ENCODE measurements around the gene NXPE3. TPM values are rescaled to one million over a fixed set of nuclear protein-coding genes. Genes with fewer than 3 reads are reported as not detected.

Gene NXPE3
- total and polyA plus RNA-seq, 10 of the 15 experiments (the other 5 are each of a cell fraction or from before 2014, with no cell fraction given): 2.0 to 8.7 (median 5.2) TPM

- TF ChIP-seq ZNF274 (IDR thresholded peaks at IDR 0.05; ENCODE audit: insufficient read depth, insufficient read length) (no peak), SMAD1 (IDR thresholded peaks at IDR 0.05; ENCODE audit: low read depth, partially characterized antibody) (no peak), GABPA (IDR thresholded peaks at IDR 0.05; ENCODE audit: low read depth) (no peak), ATF7 (IDR thresholded peaks at IDR 0.05; ENCODE audit: low read depth) (peak; percentile 86), ZBED1 (IDR thresholded peaks at IDR 0.05; ENCODE audit: borderline replicate concordance) (no peak), POU2F2 (IDR thresholded peaks at IDR 0.05; ENCODE audit: borderline replicate concordance, low read depth, low read length) (no peak), CHD4 (IDR thresholded peaks at IDR 0.05) (no peak), CEBPZ (IDR thresholded peaks at IDR 0.05; ENCODE audit: low read depth, low read length) (no peak), ZNF24 (IDR thresholded peaks at IDR 0.05) (no peak), CBFB (IDR thresholded peaks at IDR 0.05; ENCODE audit: low read depth) (no peak), IKZF2 (IDR thresholded peaks at IDR 0.05) (peak; percentile 41 to 64; a peak in 2 of 4 replicates), SMARCA5 (IDR thresholded peaks at IDR 0.05) (no peak), WRNIP1 (IDR thresholded peaks at IDR 0.05; ENCODE audit: borderline replicate concordance, low read depth, low read length) (no peak)
- TF ChIP-seq, protein P1, sequence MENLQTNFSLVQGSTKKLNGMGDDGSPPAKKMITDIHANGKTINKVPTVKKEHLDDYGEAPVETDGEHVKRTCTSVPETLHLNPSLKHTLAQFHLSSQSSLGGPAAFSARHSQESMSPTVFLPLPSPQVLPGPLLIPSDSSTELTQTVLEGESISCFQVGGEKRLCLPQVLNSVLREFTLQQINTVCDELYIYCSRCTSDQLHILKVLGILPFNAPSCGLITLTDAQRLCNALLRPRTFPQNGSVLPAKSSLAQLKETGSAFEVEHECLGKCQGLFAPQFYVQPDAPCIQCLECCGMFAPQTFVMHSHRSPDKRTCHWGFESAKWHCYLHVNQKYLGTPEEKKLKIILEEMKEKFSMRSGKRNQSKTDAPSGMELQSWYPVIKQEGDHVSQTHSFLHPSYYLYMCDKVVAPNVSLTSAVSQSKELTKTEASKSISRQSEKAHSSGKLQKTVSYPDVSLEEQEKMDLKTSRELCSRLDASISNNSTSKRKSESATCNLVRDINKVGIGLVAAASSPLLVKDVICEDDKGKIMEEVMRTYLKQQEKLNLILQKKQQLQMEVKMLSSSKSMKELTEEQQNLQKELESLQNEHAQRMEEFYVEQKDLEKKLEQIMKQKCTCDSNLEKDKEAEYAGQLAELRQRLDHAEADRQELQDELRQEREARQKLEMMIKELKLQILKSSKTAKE (IDR thresholded peaks at IDR 0.05; ENCODE audit: low read depth, poor library complexity, severe bottlenecking): no peak
- TF ChIP-seq, protein P2, sequence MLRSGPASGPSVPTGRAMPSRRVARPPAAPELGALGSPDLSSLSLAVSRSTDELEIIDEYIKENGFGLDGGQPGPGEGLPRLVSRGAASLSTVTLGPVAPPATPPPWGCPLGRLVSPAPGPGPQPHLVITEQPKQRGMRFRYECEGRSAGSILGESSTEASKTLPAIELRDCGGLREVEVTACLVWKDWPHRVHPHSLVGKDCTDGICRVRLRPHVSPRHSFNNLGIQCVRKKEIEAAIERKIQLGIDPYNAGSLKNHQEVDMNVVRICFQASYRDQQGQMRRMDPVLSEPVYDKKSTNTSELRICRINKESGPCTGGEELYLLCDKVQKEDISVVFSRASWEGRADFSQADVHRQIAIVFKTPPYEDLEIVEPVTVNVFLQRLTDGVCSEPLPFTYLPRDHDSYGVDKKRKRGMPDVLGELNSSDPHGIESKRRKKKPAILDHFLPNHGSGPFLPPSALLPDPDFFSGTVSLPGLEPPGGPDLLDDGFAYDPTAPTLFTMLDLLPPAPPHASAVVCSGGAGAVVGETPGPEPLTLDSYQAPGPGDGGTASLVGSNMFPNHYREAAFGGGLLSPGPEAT (IDR thresholded peaks at IDR 0.05; ENCODE audit: low read depth): peak; percentile 39; the same call in 1 of the 2 replicates
- TF ChIP-seq, protein P3, sequence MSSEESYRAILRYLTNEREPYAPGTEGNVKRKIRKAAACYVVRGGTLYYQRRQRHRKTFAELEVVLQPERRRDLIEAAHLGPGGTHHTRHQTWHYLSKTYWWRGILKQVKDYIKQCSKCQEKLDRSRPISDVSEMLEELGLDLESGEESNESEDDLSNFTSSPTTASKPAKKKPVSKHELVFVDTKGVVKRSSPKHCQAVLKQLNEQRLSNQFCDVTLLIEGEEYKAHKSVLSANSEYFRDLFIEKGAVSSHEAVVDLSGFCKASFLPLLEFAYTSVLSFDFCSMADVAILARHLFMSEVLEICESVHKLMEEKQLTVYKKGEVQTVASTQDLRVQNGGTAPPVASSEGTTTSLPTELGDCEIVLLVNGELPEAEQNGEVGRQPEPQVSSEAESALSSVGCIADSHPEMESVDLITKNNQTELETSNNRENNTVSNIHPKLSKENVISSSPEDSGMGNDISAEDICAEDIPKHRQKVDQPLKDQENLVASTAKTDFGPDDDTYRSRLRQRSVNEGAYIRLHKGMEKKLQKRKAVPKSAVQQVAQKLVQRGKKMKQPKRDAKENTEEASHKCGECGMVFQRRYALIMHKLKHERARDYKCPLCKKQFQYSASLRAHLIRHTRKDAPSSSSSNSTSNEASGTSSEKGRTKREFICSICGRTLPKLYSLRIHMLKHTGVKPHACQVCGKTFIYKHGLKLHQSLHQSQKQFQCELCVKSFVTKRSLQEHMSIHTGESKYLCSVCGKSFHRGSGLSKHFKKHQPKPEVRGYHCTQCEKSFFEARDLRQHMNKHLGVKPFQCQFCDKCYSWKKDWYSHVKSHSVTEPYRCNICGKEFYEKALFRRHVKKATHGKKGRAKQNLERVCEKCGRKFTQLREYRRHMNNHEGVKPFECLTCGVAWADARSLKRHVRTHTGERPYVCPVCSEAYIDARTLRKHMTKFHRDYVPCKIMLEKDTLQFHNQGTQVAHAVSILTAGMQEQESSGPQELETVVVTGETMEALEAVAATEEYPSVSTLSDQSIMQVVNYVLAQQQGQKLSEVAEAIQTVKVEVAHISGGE (CRISPR knock-in tag; IDR thresholded peaks at IDR 0.05): no peak
- TF ChIP-seq, protein P4, sequence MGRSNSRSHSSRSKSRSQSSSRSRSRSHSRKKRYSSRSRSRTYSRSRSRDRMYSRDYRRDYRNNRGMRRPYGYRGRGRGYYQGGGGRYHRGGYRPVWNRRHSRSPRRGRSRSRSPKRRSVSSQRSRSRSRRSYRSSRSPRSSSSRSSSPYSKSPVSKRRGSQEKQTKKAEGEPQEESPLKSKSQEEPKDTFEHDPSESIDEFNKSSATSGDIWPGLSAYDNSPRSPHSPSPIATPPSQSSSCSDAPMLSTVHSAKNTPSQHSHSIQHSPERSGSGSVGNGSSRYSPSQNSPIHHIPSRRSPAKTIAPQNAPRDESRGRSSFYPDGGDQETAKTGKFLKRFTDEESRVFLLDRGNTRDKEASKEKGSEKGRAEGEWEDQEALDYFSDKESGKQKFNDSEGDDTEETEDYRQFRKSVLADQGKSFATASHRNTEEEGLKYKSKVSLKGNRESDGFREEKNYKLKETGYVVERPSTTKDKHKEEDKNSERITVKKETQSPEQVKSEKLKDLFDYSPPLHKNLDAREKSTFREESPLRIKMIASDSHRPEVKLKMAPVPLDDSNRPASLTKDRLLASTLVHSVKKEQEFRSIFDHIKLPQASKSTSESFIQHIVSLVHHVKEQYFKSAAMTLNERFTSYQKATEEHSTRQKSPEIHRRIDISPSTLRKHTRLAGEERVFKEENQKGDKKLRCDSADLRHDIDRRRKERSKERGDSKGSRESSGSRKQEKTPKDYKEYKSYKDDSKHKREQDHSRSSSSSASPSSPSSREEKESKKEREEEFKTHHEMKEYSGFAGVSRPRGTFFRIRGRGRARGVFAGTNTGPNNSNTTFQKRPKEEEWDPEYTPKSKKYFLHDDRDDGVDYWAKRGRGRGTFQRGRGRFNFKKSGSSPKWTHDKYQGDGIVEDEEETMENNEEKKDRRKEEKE (IDR thresholded peaks at IDR 0.05): no peak
These were observed 50.9 kb downstream of the NXPE3 start (continued) for GRCh38 chr3:101829874-101830273.
